ENCODE data around the gene CHST11. TPM values are rescaled to one million over a fixed set of nuclear protein-coding genes. Genes with fewer than 3 reads are reported as not detected.

CHST11 gene
- total and polyA plus RNA-seq, 9 donors: 4.0 to 39.9 (median 20.1) TPM

DNA sequence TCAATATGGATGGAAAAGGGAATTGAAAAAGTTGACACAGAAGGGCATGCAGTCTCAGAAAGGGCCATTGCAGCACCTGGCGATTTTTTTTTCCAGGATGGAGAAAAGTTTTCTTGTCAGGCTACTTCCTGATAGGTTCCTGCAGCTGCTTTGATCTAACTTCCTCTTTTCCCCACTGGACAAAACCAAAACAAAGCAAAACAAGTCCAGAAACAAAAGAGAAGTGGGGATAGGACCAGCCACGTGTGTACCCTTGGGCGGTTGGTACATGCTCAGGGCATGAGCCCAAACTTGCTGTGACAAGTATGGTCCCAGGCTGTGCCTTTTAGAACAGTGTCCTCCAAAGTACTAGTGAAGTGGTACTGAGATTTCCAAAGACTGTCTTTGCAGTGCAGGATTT is 89.8 kb downstream of the CHST11 start:
- no peaks in the 10 kb centered on the region for H3K9me3 ChIP-seq
- H3K4me3 ChIP-seq: no peak overlapping the region
- TF ChIP-seq POLR2A (IDR thresholded peaks at IDR 0.05) (no peak), EP300 (IDR thresholded peaks at IDR 0.05) (no peak)
- TF ChIP-seq, protein P1, sequence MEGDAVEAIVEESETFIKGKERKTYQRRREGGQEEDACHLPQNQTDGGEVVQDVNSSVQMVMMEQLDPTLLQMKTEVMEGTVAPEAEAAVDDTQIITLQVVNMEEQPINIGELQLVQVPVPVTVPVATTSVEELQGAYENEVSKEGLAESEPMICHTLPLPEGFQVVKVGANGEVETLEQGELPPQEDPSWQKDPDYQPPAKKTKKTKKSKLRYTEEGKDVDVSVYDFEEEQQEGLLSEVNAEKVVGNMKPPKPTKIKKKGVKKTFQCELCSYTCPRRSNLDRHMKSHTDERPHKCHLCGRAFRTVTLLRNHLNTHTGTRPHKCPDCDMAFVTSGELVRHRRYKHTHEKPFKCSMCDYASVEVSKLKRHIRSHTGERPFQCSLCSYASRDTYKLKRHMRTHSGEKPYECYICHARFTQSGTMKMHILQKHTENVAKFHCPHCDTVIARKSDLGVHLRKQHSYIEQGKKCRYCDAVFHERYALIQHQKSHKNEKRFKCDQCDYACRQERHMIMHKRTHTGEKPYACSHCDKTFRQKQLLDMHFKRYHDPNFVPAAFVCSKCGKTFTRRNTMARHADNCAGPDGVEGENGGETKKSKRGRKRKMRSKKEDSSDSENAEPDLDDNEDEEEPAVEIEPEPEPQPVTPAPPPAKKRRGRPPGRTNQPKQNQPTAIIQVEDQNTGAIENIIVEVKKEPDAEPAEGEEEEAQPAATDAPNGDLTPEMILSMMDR (IDR thresholded peaks at IDR 0.05): no peak
- DNase-seq: no peak
- no peaks in the 10 kb centered on the region for H3K4me1 ChIP-seq (ENCODE audit: insufficient read depth)
- WGBS, 3 donors: 58 to 72% (median 60%) methylated on average over 3 of the region's 3 CpGs
- intact Hi-C loops (cut with DNase I): no loop called here
- no peaks in the 10 kb centered on the region for H3K36me3 ChIP-seq
- no peaks in the 10 kb centered on the region for H3K27me3 ChIP-seq
- H3K27ac ChIP-seq: no peak overlapping the region

DNA sequence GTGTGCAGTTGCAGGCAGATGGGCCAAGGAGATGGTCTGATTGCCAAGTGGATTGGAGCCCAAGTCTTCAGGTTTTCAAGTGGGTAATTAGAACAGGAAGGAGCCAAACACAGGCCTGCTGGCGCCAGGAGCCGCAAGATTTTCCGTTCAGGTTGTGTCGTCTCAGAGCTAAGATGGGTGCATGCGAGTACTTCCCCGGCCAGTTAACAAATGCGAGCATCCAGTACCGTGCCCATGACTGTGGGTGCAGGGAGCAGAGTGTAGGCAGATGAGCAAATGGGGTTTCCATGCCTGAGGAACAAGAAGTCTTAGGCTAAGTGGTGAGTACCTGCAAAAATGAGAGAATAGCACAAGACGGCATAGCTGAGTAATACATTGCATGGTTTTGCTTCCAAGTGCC is 90.5 kb downstream of the CHST11 start:
- Histone ChIP-seq H3K27me3 (no peaks in the 10 kb centered on the region), H3K9me3 (no peaks in the 10 kb centered on the region), H3K4me1 (ENCODE audit: insufficient read depth) (no peaks in the 10 kb centered on the region), H3K27ac (no peak overlapping the region), H3K4me3 (no peak overlapping the region), H3K36me3 (no peaks in the 10 kb centered on the region)
- no peak for TF ChIP-seq EP300 (IDR thresholded peaks at IDR 0.05)
- TF ChIP-seq, protein P1 (IDR thresholded peaks at IDR 0.05): no peak
- no peak for TF ChIP-seq POLR2A (IDR thresholded peaks at IDR 0.05)
- DNase-seq: no peak
- intact Hi-C loops (cut with DNase I): no loop called here
- WGBS, 3 donors: 88 to 94% (median 92%) methylated on average over 9 of the region's 9 CpGs

DNA sequence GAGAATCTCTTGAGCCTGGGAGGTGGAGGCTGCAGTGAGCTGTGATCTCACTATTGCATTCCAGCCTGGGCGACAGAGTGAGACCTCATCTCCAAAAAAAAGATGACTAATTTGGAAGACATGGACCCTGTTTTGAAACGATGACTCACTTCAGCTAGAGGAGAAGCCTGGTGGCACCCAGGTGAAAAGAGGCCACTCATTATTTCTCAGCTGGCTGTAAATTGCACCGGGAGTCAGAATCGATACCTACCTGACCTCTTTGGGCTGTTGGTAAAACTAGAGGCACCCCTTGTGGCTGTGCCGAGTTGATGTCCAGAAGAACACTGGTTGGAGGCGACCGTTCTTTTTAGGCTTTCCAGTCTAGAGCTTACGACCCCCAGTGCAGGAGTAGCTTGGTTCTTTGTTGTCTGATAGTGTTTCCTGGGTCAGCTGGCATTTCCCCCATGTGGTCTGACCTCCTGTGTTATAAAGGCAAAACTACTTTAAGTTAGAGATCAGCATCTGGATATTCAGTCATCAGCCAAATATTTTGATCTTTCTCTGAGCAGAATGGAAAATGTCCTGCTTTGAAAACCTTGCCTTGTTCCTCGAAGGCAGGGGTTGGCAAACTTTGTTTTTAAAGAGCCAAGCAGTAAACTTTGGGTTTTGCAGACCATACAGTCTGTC is 93.2 kb downstream of the CHST11 start:
- Histone ChIP-seq H3K9me3 (no peaks in the 10 kb centered on the region), H3K27me3 (no peaks in the 10 kb centered on the region), H3K27ac (no peak overlapping the region), H3K4me3 (no peak overlapping the region), H3K4me1 (ENCODE audit: insufficient read depth) (no peaks in the 10 kb centered on the region), H3K36me3 (no peaks in the 10 kb centered on the region)
- intact Hi-C loops (cut with DNase I): no loop called here
- WGBS, 3 donors: 81 to 86% (median 82%) methylated on average over 9 of the region's 9 CpGs
- DNase-seq: no peak
- no peak for TF ChIP-seq EP300 (IDR thresholded peaks at IDR 0.05)
- TF ChIP-seq POLR2A (IDR thresholded peaks at IDR 0.05): no peak
- TF ChIP-seq, protein P1 (IDR thresholded peaks at IDR 0.05): no peak

DNA sequence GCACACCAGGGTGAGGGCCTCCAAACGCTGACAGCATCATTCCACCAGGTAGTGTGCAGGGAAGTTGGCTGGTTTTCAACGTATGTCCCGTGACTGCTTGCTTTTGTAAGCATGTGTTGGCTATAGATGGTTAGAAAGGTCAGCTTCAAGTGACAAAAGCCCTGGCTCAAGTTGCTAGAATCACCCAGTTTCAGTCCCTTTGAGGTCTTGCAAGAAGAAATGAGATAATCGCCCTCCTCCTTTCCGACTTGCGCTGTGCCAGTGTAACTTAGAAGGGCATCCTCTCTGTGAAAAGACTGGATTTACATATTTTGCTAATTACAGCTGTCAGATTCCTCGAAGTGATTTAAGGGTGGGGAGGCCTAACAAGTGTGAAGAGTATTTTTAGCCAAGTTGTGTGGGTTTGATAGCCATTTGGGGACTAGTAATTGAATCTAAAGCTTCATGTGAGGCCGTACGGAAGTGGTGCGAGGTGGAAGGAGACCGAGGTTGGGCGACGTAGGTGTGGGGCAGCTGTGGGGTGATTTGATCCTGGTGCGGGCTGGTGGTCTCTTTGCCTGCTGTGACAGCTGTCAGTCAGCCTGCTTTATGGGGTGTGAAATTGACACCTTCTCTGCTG is 94.7 kb downstream of the CHST11 start:
- WGBS, 3 donors: 90 to 91% (median 90%) methylated on average over 14 of the region's 14 CpGs
- Histone ChIP-seq H3K4me1 (ENCODE audit: insufficient read depth) (no peaks in the 10 kb centered on the region), H3K9me3 (no peaks in the 10 kb centered on the region), H3K36me3 (no peaks in the 10 kb centered on the region), H3K27me3 (no peaks in the 10 kb centered on the region), H3K4me3 (no peak overlapping the region), H3K27ac (no peak overlapping the region)
- DNase-seq: no peak
- intact Hi-C loops (cut with DNase I): no loop called here
- TF ChIP-seq POLR2A (IDR thresholded peaks at IDR 0.05): no peak
- no peak for TF ChIP-seq EP300 (IDR thresholded peaks at IDR 0.05)
- TF ChIP-seq, protein P1 (IDR thresholded peaks at IDR 0.05): no peak

All from ovary (tissue), 9 donors.